Activated CD8-positive, alpha-beta T cell treated with anti-CD3 and anti-CD28 coated beads for 36 hours (primary cell): ENCODE measurements around the gene ETS1. TPM values are rescaled to one million over a fixed set of nuclear protein-coding genes. Genes with fewer than 3 reads are reported as not detected.
A peak's percentile ranks its signal among the peaks of the same experiment; 100 is the strongest.

Experiments
- ATAC-seq: fragments of 200-7000 bp; cut with Tn5 transposase; one replicate; pipeline ENCODE4 v1.10.0; 2021; ENCODE audit warnings: mild to moderate bottlenecking, moderate library complexity
- CTCF ChIA-PET: fragments of 350-600 bp; sonication (Branson Sonifier 250); formaldehyde crosslinking; loops from one replicate; lab custom pipeline; 2021; ENCODE audit warnings: antibody characterized with exemption; lab: Charles Lee
- POLR2A ChIA-PET: fragments of 350-600 bp; sonication (Branson Sonifier 250); formaldehyde crosslinking; loops from one replicate; lab custom pipeline; 2021; ENCODE audit warnings: antibody characterized with exemption; lab: Charles Lee
- DNase-seq: peaks from one replicate; pipeline ENCODE4 v3.0.0-alpha.2; 2020
- H3K27ac Mint-ChIP-seq: one replicate; pipeline ENCODE4 v1.8.0; 2021; ENCODE audit warnings: mild to moderate bottlenecking, mixed read lengths
- H3K27me3 Mint-ChIP-seq: one replicate; pipeline ENCODE4 v1.8.0; 2021; ENCODE audit warnings: mixed read lengths
- H3K36me3 Mint-ChIP-seq: one replicate; pipeline ENCODE4 v1.8.0; 2021; ENCODE audit warnings: low read depth, mixed read lengths
- H3K4me1 Mint-ChIP-seq: one replicate; pipeline ENCODE4 v1.8.0; 2021; ENCODE audit warnings: low read depth, mixed read lengths
- H3K4me3 Mint-ChIP-seq: one replicate; pipeline ENCODE4 v1.8.0; 2021; ENCODE audit warnings: mild to moderate bottlenecking, moderate library complexity, mixed read lengths
- H3K9me3 Mint-ChIP-seq: one replicate; pipeline ENCODE4 v1.8.0; 2021; ENCODE audit warnings: mixed read lengths
- intact Hi-C: fragments of 100-400 bp; cut with micrococcal nuclease; formaldehyde crosslinking; loops from one replicate; pipeline ENCODE4 v1.10.0; 2022
- total RNA-seq, 2 experiments: library from RNA; stranded (reverse); gene quantifications; one replicate each; pipeline ENCODE4 v1.2.3, GENCODE V29; 2021
- TF ChIP-seq, protein P1 (sequence below): fragments of 200-600 bp; IDR thresholded peaks from one replicate; pipeline ENCODE4 v1.8.0; 2022; ENCODE audit warnings: antibody characterized with exemption, mild to moderate bottlenecking

ETS1 gene
- total RNA-seq, 2 experiments from 2014 or later: 527 to 532 TPM

DNA sequence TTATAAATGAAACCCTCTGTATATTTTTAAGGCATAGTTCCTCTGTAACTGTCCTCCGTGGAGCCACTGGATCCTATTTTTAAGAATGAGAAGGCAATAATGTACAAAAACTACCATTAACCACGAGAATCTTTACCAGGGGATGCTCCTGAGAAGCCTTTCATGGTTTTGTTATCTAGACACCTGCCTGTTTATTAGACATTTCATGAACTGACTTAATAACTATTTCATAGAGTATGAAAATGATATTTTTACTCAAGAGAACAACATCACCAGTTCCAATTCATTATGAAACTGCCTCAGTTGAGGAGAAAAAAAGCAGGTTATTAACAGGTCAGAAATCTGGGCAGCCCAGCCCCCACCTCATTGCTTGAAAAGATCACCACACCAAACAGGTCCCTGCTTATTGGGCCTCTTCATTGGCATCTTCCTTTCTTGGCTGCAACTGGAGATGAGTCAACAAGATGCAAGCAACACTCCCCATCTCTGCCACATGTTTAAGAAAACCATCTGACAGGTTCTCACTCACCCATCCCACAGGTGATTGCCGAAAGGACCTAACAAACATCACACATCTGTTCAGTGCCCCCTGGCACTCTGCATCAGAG is 27.8 kb downstream of the ETS1 start:
- Mint-ChIP-seq H3K27ac (no peak overlapping the region), H3K27me3 (no peaks in the 10 kb centered on the region), H3K4me1 (peaks cover 20% of the 10 kb centered on the region), H3K36me3 (no peaks in the 10 kb centered on the region), H3K4me3 (no peak overlapping the region), H3K9me3 (no peaks in the 10 kb centered on the region)
- intact Hi-C loops: no loop called here
- ATAC-seq: peak; percentile 72
- TF ChIP-seq, protein P1, sequence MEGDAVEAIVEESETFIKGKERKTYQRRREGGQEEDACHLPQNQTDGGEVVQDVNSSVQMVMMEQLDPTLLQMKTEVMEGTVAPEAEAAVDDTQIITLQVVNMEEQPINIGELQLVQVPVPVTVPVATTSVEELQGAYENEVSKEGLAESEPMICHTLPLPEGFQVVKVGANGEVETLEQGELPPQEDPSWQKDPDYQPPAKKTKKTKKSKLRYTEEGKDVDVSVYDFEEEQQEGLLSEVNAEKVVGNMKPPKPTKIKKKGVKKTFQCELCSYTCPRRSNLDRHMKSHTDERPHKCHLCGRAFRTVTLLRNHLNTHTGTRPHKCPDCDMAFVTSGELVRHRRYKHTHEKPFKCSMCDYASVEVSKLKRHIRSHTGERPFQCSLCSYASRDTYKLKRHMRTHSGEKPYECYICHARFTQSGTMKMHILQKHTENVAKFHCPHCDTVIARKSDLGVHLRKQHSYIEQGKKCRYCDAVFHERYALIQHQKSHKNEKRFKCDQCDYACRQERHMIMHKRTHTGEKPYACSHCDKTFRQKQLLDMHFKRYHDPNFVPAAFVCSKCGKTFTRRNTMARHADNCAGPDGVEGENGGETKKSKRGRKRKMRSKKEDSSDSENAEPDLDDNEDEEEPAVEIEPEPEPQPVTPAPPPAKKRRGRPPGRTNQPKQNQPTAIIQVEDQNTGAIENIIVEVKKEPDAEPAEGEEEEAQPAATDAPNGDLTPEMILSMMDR: no peak
- POLR2A ChIA-PET: no interaction called here
- CTCF ChIA-PET: no interaction called here
- peak; percentile 61 for DNase-seq

DNA sequence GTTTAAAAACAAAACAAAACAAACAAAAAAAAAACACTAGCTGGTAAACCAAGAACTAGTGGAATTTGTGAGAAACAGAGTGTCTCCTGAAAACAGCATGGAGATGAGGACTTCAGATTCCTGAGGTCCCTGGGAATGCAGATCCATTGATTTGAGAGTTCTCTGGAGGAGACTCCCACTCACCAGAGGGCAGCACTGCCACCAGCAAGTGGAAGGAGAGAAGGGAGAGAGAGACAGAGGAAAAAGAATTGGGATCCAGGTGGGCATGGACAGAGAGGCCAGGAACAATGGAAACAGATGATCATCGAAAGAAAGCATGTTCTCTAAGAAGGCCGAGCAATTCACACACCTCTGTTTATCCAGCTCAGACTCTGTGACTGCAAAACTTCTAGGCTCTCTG is 31.8 kb downstream of the ETS1 start:
- no peaks in the 10 kb centered on the region for H3K27me3 Mint-ChIP-seq
- intact Hi-C loops: no loop called here
- no peak for ATAC-seq
- ChIA-PET POLR2A (interaction anchor here (0.8 to 1.5 kb wide), 6 partner anchors 11 to 69 kb away, joined by 3 to 6 read pairs (median 3); no protein-coding TSS in a partner anchor), CTCF (interaction anchor here (1.0 to 4.0 kb wide), 7 partner anchors 10 to 76 kb away, joined by 3 to 22 read pairs (median 5); partner anchors contain the start of gene ETS1)
- H3K4me1 Mint-ChIP-seq: peaks cover 53% of the 10 kb centered on the region
- TF ChIP-seq, protein P1: no peak
- DNase-seq: no peak
- no peaks in the 10 kb centered on the region for H3K36me3 Mint-ChIP-seq
- no peak overlapping the region for H3K27ac Mint-ChIP-seq
- H3K9me3 Mint-ChIP-seq: no peaks in the 10 kb centered on the region
- H3K4me3 Mint-ChIP-seq: no peak overlapping the region

DNA sequence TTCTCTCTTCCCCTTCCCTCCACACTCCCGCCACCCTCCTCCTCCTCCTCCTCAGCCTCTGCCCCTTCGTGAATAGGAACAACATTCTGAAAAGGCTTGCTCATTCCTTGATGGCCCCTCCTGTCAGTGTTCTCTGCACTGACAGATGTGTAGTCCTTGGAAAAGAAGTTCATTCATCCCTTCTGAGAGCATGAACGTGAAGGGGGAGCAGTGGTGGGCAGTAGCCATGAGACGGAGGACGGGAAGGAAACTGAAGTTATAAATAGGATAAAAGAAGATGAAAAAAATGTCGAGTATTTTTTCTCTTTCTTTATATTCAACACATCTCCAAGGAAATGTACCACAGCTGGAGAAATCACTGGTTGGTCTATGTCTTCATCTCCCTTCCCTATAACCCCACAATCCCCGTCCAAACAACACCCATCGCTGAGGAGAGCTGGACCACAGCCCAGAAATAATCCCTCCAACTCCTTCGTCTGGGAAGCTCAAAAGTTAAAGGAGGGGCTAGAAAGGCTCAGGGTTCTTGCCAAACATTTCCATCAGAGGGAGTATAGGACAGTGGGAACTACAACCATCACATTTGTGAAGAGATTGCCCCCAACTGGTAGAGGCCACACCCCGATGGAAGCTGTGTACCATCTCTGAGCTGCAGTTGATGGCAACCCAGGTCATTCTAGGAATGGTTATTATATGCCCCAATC is 33.5 kb downstream of the ETS1 start:
- Mint-ChIP-seq H3K36me3 (peaks cover 2% of the 10 kb centered on the region), H3K4me3 (no peak overlapping the region), H3K27me3 (no peaks in the 10 kb centered on the region), H3K27ac (peak overlapping the region; percentile 89), H3K4me1 (peaks cover 54% of the 10 kb centered on the region), H3K9me3 (no peaks in the 10 kb centered on the region)
- intact Hi-C loops: no loop called here
- TF ChIP-seq, protein P1: peak; percentile 3
- ATAC-seq: no peak
- DNase-seq: peak; percentile 22
- ChIA-PET CTCF (interaction anchor here (0.6 to 4.0 kb wide), 16 partner anchors 10 to 277 kb away, joined by 3 to 22 read pairs (median 4); partner anchors contain the start of gene ETS1), POLR2A (interaction anchor here (1.2 to 3.1 kb wide), 7 partner anchors 11 to 72 kb away, joined by 3 to 10 read pairs (median 5); no protein-coding TSS in a partner anchor)

- intact Hi-C loops: no loop called here
- H3K9me3 Mint-ChIP-seq: no peaks in the 10 kb centered on the region
- H3K36me3 Mint-ChIP-seq: peaks cover 2% of the 10 kb centered on the region
- ATAC-seq: peak; percentile 8
- H3K27ac Mint-ChIP-seq: peak overlapping the region; percentile 89
- DNase-seq: peak; percentile 41
- no peaks in the 10 kb centered on the region for H3K27me3 Mint-ChIP-seq
- ChIA-PET POLR2A (interaction anchor here (1.0 to 3.1 kb wide), 17 partner anchors 9 to 88 kb away, joined by 3 to 10 read pairs (median 4); no protein-coding TSS in a partner anchor), CTCF (interaction anchor here (1.0 to 4.0 kb wide), 14 partner anchors 9 to 278 kb away, joined by 3 to 22 read pairs (median 4); no protein-coding TSS in a partner anchor)
- TF ChIP-seq, protein P1: no peak
- peak overlapping the region; percentile 31 for H3K4me3 Mint-ChIP-seq
- peaks cover 59% of the 10 kb centered on the region for H3K4me1 Mint-ChIP-seq
Measured at GRCh38 chr11:128552783-128553661, 34.3 kb downstream of the ETS1 start.
